GM19328 (cell line): Measurements from ENCODE around the gene NRG3.
"Not testable (repeated sequence)": the region's sequence is repeated elsewhere in the genome, so short reads cannot be mapped to it uniquely, and the experiment has no call there.

Source experiments
- ATAC-seq: cut with Tn5 transposase; IDR thresholded peaks from one replicate; pipeline ENCODE4 v1.9.1; 2021; ENCODE audit warnings: mild to moderate bottlenecking, moderate library complexity; ENCODE audit not compliant: unreplicated experiment

NRG3 gene

GRCh38 chr10:82267465-82267864, 392.5 kb downstream of the NRG3 start:
- ATAC-seq = no peak

DNA sequence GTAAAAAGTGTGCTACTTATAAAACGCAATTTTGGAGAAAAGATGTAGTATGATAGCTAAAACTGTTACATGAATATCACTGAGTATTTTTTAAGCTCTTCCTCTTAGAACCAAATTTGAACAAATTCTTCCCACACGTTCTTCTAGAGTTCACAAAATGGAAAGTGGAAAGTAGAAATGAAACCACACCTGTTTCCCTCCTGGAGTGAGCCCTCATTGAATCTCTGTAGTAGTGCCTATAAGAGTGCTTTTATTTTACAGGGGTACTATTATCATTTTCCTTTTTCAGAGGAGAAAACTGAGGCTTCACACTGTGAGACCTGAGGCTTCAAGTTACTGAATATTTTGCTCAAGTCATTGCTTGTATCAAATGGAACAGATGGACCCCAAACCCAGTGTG, 393.0 kb downstream of the NRG3 start:
- no peak for ATAC-seq

GRCh38 chr10:82277591-82277990, 402.6 kb downstream of the NRG3 start:
- ATAC-seq = no peak

DNA sequence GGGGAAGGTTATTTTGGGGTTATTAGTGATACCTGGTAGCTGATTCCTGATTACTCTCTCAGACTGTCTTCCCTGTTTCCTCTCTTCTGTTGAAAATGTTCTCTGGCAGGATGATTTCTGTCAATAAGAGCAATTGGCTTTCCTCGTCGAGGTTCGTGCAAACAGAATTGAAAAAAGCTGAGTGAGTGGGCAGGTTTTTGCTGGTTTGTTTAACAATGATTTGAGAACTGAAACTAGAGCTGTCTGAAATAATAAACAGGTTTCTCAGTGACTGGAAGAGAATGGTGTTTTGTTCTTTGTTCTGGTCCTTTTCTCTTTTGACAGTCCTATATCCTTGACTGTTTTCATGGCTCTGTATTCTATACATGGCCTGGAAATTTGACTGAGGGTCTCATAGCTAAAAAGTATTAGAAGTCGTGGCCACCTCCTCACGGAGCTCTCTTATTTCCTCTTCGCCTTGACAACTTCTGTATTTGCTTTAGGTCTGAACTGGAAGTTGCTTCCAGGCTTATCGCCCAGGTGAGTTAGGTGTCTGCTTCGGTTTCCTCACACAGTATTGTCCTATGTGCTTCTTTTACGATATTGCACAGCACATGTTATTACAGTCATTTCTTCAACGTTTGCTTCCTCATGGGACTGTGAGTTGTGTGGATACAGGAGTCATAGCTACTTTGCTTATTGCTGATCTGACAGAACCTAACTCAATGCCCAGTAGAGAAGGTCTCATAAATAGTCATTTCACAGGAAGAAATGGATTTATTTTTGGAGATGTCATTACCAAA, 403.6 kb downstream of the NRG3 start:
- ATAC-seq = no peak

DNA sequence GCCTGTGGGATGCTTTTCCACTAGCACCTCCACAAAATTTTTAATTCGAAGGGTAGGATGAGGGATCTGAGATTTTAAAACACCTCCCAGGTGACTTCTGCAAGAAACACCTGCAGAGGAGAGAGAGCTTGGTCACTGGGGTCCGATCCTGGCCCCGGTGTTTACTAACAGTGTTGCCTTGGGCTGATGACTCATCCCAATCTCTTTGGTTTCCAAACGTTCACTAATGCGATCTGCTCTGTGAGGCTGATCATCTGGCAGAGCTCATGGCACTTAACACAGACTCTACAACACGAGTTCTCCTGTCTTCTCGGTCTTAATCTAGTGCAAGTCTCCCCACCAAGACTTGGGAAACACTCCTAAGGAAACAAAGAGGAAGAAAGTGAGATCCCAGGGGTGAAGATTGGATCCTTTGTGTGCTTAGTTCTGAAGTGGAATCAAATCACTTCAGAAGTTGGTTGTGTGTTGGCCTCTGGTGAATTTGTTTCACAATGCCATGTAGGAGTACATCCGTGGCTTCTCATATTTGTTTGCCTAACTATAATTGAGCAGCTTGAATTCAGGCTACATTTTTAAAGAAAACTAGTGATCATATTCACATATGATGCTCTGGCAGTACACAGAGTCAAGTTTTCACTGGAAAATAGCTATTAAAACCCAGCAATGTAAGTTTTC, 407.9 kb downstream of the NRG3 start:
- ATAC-seq = no peak

- ATAC-seq = no peak
Measured at GRCh38 chr10:82284180-82284579, 409.2 kb downstream of the NRG3 start.

DNA sequence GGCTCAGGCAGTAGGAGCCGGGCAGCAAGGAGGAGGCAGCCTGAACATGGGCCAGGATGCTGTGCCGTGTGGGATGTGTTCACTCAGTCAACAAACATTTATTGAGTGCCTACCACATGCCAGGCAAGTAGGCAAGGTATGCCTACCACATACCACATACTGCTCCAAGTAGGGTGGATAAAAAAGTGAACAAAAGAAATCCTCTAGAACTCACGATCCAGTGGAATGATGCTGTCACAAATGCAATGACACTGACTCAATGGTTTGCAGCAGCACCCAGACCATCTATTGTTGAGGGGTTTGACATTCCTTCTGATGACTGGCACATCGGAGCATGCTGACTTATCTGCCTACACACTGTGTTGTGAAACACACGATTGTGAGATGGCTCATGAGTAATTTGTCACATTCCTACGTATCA, 413.5 kb downstream of the NRG3 start:
- no peak for ATAC-seq

GRCh38 chr10:82289945-82290344, 415.0 kb downstream of the NRG3 start:
- no peak for ATAC-seq

DNA sequence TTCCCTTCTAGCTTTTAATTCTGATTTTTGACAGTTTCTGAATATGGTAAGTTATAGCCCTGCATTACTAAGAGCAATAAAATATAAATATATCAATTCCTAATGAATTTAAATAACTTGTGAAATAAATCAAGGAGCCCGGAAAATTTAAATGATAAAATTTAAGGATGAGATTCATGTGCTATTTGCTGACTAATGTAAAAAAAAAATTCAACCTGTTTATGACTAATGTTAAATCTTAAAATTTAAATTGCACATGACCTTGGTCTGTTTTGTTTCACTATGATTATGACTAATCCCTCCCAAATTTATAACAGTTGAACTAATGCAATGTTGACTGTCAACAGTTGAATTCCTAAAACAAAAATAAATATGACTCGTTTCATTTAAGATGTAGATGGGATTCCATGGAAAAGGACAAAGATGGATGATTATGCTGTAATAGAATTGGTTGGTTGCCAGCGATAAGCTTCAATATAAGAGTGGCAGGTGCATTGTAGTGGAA, 419.9 kb downstream of the NRG3 start:
- ATAC-seq = no peak

- no peak for ATAC-seq
Measured at GRCh38 chr10:82308641-82309040, 433.6 kb downstream of the NRG3 start.

GRCh38 chr10:82310839-82311238, 435.8 kb downstream of the NRG3 start:
- no peak for ATAC-seq

DNA sequence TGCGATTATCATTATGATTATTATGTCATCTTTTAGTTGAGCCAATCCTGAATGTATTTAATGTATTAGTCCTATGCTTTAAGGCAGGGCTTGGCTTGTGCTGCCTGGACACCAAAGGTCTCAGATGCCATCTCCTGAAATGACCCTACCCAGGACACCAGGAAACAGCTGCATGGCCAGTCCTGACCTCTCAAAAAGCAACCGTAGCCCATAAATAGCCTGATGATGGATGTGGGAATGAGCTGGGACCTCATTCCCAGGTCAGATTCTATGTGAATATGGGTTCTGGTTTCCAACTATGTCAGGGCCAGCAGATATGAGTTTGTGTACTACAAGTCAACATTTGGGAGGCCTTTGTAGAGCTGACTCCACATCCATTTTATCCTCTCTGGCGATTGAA, 438.4 kb downstream of the NRG3 start:
- no peak for ATAC-seq

DNA sequence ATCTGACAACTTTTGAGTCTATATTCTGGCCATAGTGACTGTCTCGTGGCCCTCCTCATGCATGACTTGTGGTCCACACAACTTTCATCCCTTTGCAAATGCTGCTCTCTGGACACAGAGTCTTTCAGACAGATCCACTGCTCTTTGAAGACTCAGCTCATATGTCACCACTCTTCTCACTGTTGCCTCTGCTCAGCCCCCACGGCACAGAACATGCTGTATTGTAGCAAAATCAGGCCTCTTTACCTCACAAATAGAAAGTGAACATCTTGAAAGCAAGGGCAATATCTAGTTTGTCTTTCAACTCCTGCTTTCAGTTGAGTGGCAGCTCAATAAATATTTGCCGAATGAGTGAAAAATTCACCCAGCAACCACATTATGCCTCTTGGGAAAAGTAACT, 443.5 kb downstream of the NRG3 start:
- no peak for ATAC-seq

DNA sequence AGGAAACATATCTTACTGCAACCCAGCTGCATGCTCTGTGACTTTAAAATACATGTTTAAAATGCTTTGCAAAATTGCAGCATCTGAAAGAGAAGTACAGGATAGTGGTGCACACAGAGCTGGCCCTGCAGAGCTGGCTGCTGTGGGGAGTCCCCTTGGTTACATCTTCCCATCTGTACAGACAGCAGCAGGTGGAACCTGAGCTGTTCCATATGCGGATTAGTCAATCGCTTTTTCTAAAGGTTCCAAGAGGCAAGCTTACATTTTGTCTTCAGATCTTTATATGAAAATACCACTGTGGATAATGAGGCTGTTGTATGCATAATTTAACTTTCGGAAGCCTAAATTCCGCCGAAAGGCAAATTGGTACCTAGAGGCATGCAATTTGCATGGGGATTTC, 444.1 kb downstream of the NRG3 start:
- ATAC-seq = no peak

DNA sequence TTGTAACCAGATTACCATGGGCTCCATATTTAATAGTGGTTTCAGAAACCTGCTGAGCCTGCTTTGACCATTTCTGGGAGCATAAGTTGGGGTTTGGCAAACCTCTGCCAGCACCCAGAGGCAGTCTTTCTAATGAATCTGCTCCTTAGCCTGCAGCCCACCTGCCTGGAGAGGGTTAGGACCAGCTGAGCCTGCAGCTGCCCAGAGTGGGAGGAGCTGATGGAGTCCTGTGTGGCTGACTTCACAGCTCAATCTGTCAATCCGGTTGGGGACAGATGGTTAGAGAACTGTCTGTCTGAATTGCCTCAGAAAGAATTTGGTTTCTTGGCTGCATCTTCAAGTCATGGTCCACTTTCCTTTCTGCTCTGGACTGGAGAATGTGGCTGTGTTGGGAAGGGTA, 444.6 kb downstream of the NRG3 start:
- no peak for ATAC-seq

GRCh38 chr10:82321724-82322123, 446.7 kb downstream of the NRG3 start:
- ATAC-seq = no peak

GRCh38 chr10:82331716-82332115, 456.7 kb downstream of the NRG3 start:
- ATAC-seq = no peak

GRCh38 chr10:82335831-82336230, 460.8 kb downstream of the NRG3 start:
- no peak for ATAC-seq

DNA sequence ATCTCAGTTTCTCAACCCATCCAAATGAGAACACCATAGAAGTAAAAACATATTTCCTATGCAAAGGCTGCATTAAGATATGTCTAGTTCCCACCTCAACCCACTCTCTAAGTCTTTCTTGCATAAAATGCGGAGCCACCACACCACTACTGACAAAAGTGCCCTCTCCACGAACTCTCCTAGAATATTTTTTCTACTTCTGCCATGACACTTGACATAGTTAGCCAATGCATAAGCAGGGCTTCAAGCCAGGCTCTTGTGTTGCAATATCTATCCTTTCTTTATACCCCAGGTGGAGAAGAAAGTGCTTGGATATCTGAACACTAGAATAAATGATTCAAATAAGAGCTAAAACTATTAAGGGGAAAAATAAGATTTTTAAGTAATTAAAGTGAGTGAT, 465.2 kb downstream of the NRG3 start:
- no peak for ATAC-seq

DNA sequence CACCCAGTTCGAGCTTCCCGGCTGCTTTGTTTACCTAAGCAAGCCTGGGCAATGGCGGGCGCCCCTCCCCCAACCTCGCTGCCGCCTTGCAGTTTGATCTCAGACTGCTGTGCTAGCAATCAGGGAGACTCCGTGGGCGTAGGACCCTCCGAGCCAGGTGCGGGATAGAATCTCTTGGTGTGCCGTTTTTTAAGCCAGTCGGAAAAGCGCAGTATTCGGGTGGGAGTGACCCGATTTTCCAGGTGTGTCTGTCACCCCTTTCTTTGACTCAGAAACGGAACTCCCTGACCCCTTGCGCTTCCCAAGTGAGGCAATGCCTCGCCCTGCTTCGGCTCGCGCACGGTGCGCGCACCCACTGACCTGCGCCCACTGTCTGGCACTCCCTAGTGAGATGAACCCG, 474.6 kb downstream of the NRG3 start:
- ATAC-seq = not testable (repeated sequence)

DNA sequence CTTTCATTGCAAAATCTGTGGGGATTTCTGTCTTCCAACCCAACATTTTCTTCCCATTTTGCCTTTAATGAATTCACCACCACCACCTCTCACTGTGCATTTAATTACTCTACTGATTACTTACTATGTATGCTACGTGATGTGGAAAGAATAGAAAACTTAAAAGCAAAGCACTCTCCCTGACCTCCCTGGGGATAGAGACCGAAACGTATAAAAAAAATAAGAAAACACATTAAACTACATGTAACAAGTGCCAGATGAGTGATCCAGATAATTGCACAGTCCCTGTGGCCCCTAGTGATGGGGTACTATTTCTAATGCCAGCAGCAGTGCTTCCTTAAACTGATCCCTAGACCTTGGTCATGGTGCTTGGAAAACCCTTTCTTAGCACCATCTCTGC, 478.4 kb downstream of the NRG3 start:
- no peak for ATAC-seq

GRCh38 chr10:82358486-82359099, 483.6 kb downstream of the NRG3 start:
- no peak for ATAC-seq
